Hematopoietic multipotent progenitor cell treated with erythropoietin and hydrocortisone succinate and interleukin-3 and kit ligand, for 6 days (in vitro differentiated cells): ENCODE data around the gene BIN1.

Experiments
- DNase-seq: peaks from one replicate; pipeline ENCODE4 v3.0.0-alpha.2; 2015

Gene BIN1

DNA sequence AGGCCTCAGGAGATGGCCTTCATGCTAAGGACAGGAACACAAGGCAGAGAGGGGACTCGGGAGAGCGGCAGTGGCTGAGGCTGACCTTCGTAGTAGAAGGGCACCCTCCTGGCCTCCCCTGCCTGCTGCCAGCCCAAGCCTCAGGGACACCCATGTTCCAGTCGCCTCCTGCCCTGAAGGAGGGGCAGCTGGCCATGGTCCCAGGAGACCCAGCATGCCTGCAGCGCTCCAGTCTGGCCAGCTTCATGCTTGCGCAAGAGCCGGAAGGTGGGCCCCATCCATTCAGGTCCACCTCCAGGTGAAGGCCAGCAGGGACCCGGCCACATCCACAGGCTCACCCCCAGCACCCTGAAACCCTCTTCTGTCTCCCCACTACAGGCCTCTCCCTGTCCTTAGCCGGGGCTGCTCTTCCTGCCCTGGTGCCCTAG lies 35.0 kb downstream of the BIN1 start:
- no peak for DNase-seq

DNA sequence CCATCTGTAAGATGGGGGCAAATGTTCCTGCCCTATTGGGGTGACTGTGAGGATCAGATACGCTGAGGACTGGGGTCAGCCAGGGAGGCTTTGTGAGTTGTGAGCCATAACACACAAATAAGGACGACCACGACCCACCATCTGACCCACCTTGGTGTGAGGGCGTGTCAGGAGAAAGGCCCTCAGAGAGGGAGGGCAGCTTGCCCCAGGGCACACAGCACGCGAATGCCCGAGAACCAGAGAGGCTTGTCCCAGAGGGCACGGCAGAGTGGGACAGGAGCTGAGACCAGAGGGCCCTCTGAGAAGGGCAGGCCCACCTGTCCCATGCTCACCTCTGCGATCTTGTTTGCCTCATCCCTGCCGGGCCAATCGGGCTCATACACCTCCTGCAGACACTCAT lies 36.7 kb downstream of the BIN1 start:
- DNase-seq: no peak

DNA sequence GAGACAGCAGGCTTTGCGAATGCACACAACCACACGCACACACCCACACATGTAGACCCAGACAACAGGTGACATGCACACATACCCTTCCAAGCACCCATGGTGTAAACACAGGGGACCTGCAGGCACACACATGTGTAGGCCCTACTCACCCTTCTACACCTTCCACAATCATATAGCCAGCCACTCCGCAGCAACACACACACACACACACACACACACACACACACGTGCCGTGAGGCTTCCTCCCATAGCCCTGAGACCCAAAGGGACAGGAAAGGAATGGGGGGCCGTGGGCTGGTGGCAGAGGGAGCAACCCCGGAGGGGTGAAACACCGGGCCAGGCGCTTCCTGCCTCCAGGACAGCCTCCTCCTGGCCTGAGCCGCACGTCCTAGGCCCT lies 37.4 kb downstream of the BIN1 start:
- no peak for DNase-seq

DNA sequence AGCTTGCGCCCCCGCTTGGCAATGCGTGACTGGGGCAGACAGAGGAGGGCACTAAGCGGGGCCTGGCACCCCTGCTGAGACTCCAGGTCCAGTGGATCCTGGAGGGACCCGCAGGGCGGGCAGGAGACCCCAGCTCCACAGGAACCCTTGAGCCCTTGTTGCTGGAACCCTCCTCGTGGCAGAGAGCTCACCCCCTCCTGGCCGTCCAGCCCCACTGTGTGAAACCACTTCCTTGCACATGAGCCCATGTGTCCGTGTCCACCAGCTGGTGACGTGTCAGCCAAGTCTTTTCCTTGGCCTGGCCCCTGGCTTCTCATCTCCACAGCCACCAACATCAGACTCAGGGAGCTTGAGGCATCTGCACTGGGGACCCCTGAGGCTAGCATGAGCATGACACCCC lies 38.0 kb downstream of the BIN1 start:
- DNase-seq: no peak

DNA sequence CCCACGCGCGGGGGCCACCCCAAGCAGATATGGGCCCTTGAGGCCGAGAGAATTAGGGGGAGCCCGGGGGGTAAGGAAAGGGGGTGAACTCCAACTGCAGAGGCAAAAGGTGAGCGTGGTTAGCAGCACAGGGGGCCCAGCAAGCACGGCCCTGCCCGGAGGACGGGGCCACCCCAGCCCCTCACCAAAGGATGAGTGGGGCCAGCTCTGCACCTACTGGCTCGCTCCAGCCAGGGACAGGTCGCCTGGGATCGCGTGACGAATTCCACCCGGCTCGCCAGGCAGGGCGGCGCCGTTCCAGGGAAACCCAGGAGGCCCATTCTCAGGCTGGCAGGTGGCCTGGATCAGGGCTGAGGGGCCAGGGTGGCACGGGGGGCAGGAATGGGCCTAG lies 38.6 kb downstream of the BIN1 start:
- DNase-seq: no peak

- peak; percentile 78 for DNase-seq
Measured at GRCh38 chr2:127067620-127068350, 39.2 kb downstream of the BIN1 start.

- no peak for DNase-seq
Measured at GRCh38 chr2:127066942-127067341, 40.0 kb downstream of the BIN1 start.

GRCh38 chr2:127065940-127066318 lies 41.0 kb downstream of the BIN1 start:
- DNase-seq: no peak

DNA sequence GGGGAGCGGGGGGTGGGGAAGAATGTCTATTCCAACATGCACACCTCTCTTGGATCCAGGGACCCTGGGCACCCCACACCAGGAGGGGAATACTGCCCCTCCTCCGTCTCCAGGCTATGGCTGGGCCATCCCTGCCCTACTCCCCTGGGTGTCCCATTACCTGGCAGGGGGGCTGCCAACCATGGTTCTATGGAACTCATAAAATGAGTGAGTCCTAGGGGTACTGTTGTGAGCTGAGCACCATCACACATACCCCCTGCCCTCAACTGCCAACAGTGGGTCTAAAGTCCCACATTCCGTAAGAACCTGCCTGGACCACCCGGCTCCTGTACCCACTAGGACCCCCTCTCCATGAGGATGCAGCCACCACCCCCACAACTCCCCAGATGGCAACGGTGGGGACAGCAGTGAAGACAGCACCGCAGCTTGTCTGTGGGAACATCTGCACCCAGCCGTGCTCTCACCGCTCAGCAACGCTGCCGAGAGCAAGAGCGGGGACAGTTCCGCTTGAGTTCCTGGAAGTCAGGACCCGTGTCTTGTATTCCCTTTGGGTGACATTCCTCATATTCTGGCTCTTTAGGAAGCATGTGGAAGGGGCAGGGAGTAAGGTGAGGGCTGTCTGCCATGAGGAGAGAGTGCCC lies 41.5 kb downstream of the BIN1 start:
- DNase-seq: no peak

DNA sequence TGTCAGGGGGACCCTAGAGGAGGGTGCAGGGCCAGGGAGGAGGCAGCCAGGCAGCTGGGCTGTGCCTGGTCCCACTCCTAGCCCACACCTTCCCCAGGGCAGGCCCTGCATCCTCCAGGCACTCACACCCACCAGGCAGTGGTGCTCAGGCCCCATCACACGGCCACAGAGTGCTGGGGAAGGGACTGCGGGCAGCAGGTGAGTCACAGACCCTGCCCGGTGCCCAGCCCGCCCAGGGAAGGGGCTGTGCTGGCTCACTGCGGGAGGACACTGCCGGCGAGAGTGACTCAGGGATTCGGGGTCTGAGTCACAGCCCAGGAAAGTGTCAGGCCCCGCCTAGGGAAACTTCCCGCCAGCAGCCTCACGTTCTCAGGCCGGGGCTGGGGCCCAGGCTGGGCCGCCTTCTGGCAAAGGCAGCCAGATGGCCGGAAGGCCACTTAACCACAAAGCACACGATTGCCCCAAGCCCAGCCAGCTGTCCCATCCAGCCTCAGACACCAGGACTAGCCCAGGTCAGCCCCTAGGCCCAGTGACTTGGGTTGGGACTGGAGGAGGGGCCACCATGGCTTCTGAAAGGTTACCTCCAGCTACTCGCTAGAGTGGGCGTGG lies 42.2 kb downstream of the BIN1 start:
- peak; percentile 93 for DNase-seq

GRCh38 chr2:127063701-127064590 lies 43.0 kb downstream of the BIN1 start:
- DNase-seq: no peak

- no peak for DNase-seq
Measured at GRCh38 chr2:127061375-127062273, 45.3 kb downstream of the BIN1 start.

- DNase-seq: no peak
Measured at GRCh38 chr2:127060264-127060945, 46.5 kb downstream of the BIN1 start.

DNA sequence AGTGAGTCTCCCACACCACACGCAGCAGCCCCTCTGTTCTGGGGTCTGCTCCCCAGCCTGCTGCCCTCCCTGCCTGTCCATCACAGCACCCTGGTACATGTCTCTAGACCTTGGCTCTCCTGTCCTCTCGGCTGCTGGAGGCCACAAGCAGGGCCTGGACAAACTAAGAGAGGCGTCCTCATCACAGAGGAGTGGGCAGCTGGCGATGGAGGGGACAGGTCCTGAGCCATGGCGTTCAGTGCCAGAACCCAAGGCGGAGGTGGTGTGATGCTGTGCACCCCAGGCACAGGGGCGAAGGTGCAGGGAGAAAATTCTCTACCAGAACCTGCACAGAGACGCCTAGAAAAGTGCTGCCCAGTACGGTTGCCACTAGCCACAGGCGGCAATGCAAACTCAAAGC lies 47.4 kb downstream of the BIN1 start:
- no peak for DNase-seq

- no peak for DNase-seq
Measured at GRCh38 chr2:127058954-127059252, 48.1 kb downstream of the BIN1 start.

- no peak for DNase-seq
Measured at GRCh38 chr2:127058246-127058953, 48.6 kb downstream of the BIN1 start.

DNA sequence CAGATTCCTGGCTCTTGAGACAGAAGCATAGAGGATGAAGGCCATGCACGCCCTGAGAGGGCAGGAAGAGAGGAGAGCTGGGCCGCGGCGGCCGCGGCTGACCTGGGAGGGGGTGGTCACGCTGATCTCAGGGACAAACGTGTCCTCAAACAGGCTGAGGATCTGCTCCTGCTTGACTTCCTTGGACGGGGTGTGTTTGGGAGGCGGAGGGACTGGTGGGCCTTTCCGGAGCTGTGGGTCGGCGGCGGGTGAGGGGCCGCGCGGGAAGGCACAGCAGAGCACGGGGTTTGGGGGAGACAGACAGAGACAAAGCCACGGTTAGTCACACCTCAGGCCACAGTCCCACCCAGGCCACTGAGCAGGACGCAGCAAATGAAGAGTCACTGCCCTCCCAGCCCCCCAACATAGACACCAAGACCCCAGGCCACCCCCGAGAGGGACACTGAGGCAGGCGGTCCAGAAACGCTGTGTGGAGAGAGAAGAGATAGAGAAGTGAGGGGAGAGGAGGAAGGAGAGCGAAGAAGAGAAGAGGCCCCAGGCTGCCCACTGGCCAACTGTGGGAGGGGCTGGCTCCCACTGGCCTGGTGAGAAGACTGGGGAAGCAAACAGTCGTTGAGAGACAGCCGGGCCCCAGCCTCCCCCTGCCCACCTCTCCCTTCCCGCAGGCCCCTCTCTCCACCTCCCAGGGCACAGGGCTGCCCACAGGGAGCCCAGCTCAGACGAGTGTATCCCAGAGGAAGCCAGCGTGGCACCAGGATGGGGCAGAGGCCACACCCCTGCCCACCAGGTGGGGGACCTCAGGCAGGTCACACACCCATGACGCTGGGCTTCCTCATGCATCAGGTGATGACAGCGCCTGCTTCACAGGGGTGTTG lies 49.3 kb downstream of the BIN1 start:
- no peak for DNase-seq

- DNase-seq: no peak
Measured at GRCh38 chr2:127056631-127057370, 50.2 kb downstream of the BIN1 start.

GRCh38 chr2:127056086-127056485 lies 50.9 kb downstream of the BIN1 start:
- no peak for DNase-seq

DNA sequence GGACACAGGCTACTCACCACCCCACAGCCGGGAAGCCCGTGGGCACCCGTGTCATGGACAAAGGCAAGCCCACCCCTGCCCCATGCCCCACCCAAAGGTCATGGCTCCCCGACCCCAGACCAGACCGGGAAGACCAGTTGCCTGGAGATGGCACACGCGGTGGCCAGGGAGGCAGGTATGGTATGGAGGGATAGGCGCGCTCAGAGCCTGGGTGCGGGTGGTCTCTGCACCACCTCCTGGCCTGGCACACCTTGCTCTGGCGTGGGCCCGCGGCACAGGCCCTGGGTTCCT lies 51.2 kb downstream of the BIN1 start:
- no peak for DNase-seq
